SK-N-SH treated with all-trans-retinoic acid at 6 μM for 48 hours (cell line): Measurements from ENCODE around the gene SRRM2.

Source experiments
- ATAC-seq: fragments of 200-7000 bp; cut with Tn5 transposase; 3 replicates; pipeline ENCODE4 v1.9.1; 2020; ENCODE audit warnings: mild to moderate bottlenecking, moderate library complexity
- ARNTL ChIP-seq: fragments of 450-650 bp; formaldehyde crosslinking; IDR thresholded peaks from 2 replicates; pipeline ENCODE4 v1.5.0; 2020; ENCODE audit warnings: low read depth, mild to moderate bottlenecking, moderate library complexity, borderline replicate concordance
- BACH2 ChIP-seq: fragments of 250-450 bp; sonication (Bioruptor Pico); IDR thresholded peaks from 2 replicates; pipeline ENCODE4 v1.9.0; 2021; ENCODE audit warnings: mild to moderate bottlenecking, borderline replicate concordance
- CSDC2 ChIP-seq: fragments of 250-450 bp; sonication (Bioruptor Pico); IDR thresholded peaks from 2 replicates; pipeline ENCODE4 v1.5.0; 2020; ENCODE audit warnings: mild to moderate bottlenecking, moderate library complexity
- ESRRG ChIP-seq: fragments of 250-450 bp; sonication (Bioruptor Pico); IDR thresholded peaks from 2 replicates; pipeline ENCODE4 v1.6.1; 2021; ENCODE audit warnings: mild to moderate bottlenecking
- GLIS3 ChIP-seq: fragments of 250-450 bp; sonication (Bioruptor Pico); IDR thresholded peaks from 2 replicates; pipeline ENCODE4 v1.5.0; 2020; ENCODE audit warnings: mild to moderate bottlenecking, moderate library complexity
- ISL1 ChIP-seq: fragments of 250-450 bp; sonication (Bioruptor Pico); IDR thresholded peaks from 2 replicates; pipeline ENCODE4 v2.1.2; 2022; ENCODE audit warnings: mild to moderate bottlenecking, moderate library complexity
- OSR1 ChIP-seq: fragments of 250-450 bp; sonication (Bioruptor Pico); IDR thresholded peaks from 2 replicates; pipeline ENCODE4 v1.8.0; 2022; ENCODE audit warnings: moderate library complexity, mild to moderate bottlenecking, inconsistent platforms
- POU6F1 ChIP-seq: fragments of 250-450 bp; sonication (Bioruptor Pico); IDR thresholded peaks from 2 replicates; pipeline ENCODE4 v1.8.0; 2021; ENCODE audit warnings: low read depth, mild to moderate bottlenecking, moderate library complexity, borderline replicate concordance
- PPARA ChIP-seq: fragments of 250-450 bp; sonication (Bioruptor Pico); IDR thresholded peaks from 2 replicates; pipeline ENCODE4 v1.5.0; 2020; ENCODE audit warnings: mild to moderate bottlenecking, borderline replicate concordance
- RARB ChIP-seq: fragments of 250-450 bp; sonication (Bioruptor Pico); IDR thresholded peaks from 2 replicates; pipeline ENCODE4 v1.8.0; 2021; ENCODE audit warnings: mild to moderate bottlenecking, moderate library complexity
- SNAI2 ChIP-seq: fragments of 250-450 bp; sonication (Bioruptor Pico); IDR thresholded peaks from 2 replicates; pipeline ENCODE4 v1.5.0; 2020; ENCODE audit warnings: mild to moderate bottlenecking, moderate library complexity
- TCF4 ChIP-seq: fragments of 250-450 bp; sonication (Bioruptor Pico); IDR thresholded peaks from 2 replicates; pipeline ENCODE4 v1.8.0; 2021; ENCODE audit warnings: mild to moderate bottlenecking, moderate library complexity, borderline replicate concordance
- TOX ChIP-seq: fragments of 250-450 bp; sonication (Bioruptor Pico); IDR thresholded peaks from 2 replicates; pipeline ENCODE4 v1.8.0; 2021; ENCODE audit warnings: mild to moderate bottlenecking, moderate library complexity, borderline replicate concordance
- ZC3H10 ChIP-seq: fragments of 250-450 bp; sonication (Bioruptor Pico); IDR thresholded peaks from 2 replicates; pipeline ENCODE4 v1.5.1; 2021; ENCODE audit warnings: mild to moderate bottlenecking, moderate library complexity
- ZFP3 ChIP-seq: fragments of 250-450 bp; sonication (Bioruptor Pico); IDR thresholded peaks from 2 replicates; pipeline ENCODE4 v1.5.0; 2020; ENCODE audit warnings: mild to moderate bottlenecking, moderate library complexity
- ZFP30 ChIP-seq: fragments of 450-650 bp; formaldehyde crosslinking; IDR thresholded peaks from 2 replicates; pipeline ENCODE4 v1.5.0; 2022; ENCODE audit warnings: mild to moderate bottlenecking, moderate library complexity
- ZNF70 ChIP-seq: fragments of 450-650 bp; formaldehyde crosslinking; IDR thresholded peaks from 2 replicates; pipeline ENCODE4 v1.5.0; 2020; ENCODE audit warnings: mild to moderate bottlenecking, moderate library complexity
- ZNF8 ChIP-seq: fragments of 450-650 bp; formaldehyde crosslinking; IDR thresholded peaks from 2 replicates; pipeline ENCODE4 v1.5.0; 2020; ENCODE audit warnings: mild to moderate bottlenecking, moderate library complexity
- TF ChIP-seq, protein P1 (sequence below): fragments of 250-450 bp; sonication (Bioruptor Pico); IDR thresholded peaks from 2 replicates; pipeline ENCODE4 v1.5.1; 2021; ENCODE audit warnings: mild to moderate bottlenecking, moderate library complexity
- TF ChIP-seq, protein P2 (sequence below): fragments of 250-450 bp; sonication (Bioruptor Pico); IDR thresholded peaks from 2 replicates; pipeline ENCODE4 v1.8.0; 2020; ENCODE audit warnings: mild to moderate bottlenecking, moderate library complexity, borderline replicate concordance

The SRRM2 gene

DNA sequence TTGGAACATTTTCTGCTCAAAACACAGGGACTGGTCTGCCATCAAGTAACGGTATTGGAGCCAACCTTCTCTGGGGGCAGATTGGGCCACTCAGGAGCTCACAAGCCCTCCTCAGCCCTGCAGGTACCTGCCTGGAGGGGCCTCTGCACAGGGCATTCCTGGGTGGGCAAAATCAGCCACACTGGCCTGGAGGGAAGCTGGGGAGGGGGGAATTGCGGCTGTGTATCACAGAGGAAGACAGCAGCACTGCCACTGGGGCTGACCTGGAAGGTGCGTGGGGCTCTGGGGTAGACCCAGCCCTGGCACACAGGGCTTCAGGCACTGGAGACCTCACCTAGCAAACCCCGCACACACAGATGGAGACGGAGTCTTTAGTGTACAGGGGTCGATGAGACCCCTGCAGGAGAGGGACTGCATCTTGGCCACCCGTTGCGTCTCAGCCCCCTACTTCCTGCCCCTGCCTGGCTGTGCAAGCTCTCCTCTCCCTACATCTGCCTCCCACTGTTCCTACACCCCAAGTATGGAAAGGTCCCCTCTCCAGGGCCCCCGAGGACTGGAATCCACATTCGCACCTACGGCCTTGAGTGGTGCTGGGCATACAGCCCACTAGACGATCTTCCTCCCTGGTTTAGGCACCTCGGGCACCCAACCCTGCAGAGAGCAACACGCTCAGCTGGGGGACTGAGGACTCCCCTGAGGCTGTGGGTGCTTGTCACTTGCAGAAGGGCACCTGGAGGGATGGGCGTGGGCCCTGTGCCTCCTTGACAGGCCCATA, 7.1 kb upstream of the SRRM2 start:
- no peak for ATAC-seq
- TF ChIP-seq, protein P1, sequence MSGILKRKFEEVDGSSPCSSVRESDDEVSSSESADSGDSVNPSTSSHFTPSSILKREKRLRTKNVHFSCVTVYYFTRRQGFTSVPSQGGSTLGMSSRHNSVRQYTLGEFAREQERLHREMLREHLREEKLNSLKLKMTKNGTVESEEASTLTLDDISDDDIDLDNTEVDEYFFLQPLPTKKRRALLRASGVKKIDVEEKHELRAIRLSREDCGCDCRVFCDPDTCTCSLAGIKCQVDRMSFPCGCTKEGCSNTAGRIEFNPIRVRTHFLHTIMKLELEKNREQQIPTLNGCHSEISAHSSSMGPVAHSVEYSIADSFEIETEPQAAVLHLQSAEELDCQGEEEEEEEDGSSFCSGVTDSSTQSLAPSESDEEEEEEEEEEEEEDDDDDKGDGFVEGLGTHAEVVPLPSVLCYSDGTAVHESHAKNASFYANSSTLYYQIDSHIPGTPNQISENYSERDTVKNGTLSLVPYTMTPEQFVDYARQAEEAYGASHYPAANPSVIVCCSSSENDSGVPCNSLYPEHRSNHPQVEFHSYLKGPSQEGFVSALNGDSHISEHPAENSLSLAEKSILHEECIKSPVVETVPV, result no peak
- TF ChIP-seq OSR1 (CRISPR knock-in tag) (no peak), ZFP3 (CRISPR knock-in tag) (no peak), PPARA (CRISPR knock-in tag) (no peak), CSDC2 (CRISPR knock-in tag) (no peak), ZNF70 (CRISPR knock-in tag) (no peak), ESRRG (no peak), ZC3H10 (CRISPR knock-in tag) (no peak), ARNTL (CRISPR knock-in tag) (no peak), ZFP30 (CRISPR knock-in tag) (no peak), SNAI2 (CRISPR knock-in tag) (no peak), ZNF8 (CRISPR knock-in tag) (no peak), POU6F1 (no peak), TCF4 (no peak)
- TF ChIP-seq, all 23 proteins: peak for 0

DNA sequence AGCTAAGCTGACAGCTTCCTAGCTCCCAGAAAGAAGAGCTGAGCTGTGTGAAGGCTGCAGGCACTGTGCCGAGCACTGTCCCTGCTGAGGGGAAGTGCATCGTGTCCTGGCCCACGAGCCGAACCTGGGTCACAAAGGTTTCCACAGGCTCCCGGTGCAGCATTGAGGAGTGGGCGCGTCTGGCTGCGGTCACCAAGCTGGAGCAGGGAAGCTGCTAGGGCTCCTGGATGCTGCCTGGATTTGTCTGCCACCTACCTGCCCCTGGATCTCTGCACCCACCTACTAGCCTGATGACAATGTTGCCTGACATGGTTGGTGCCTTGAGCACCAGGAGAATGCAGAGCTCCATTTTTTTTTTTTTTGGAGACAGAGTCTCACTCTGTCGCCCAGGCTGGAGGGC, 6.5 kb upstream of the SRRM2 start:
- TF ChIP-seq, protein P1, result no peak
- no peak for TF ChIP-seq ISL1 (CRISPR knock-in tag)
- TF ChIP-seq SNAI2 (CRISPR knock-in tag), result no peak
- TF ChIP-seq BACH2 (CRISPR knock-in tag), result no peak
- TF ChIP-seq ZC3H10 (CRISPR knock-in tag), result no peak
- no peak for TF ChIP-seq ZNF70 (CRISPR knock-in tag)
- TF ChIP-seq, protein P2, sequence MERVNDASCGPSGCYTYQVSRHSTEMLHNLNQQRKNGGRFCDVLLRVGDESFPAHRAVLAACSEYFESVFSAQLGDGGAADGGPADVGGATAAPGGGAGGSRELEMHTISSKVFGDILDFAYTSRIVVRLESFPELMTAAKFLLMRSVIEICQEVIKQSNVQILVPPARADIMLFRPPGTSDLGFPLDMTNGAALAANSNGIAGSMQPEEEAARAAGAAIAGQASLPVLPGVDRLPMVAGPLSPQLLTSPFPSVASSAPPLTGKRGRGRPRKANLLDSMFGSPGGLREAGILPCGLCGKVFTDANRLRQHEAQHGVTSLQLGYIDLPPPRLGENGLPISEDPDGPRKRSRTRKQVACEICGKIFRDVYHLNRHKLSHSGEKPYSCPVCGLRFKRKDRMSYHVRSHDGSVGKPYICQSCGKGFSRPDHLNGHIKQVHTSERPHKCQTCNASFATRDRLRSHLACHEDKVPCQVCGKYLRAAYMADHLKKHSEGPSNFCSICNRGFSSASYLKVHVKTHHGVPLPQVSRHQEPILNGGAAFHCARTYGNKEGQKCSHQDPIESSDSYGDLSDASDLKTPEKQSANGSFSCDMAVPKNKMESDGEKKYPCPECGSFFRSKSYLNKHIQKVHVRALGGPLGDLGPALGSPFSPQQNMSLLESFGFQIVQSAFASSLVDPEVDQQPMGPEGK (CRISPR knock-in tag), result no peak
- TF ChIP-seq GLIS3 (CRISPR knock-in tag), result no peak
- no peak for TF ChIP-seq TOX (CRISPR knock-in tag)
- no peak for TF ChIP-seq ARNTL (CRISPR knock-in tag)
- TF ChIP-seq ZFP3 (CRISPR knock-in tag), result no peak
- TF ChIP-seq RARB, result no peak
- TF ChIP-seq POU6F1, result no peak
- ATAC-seq, result no peak

DNA sequence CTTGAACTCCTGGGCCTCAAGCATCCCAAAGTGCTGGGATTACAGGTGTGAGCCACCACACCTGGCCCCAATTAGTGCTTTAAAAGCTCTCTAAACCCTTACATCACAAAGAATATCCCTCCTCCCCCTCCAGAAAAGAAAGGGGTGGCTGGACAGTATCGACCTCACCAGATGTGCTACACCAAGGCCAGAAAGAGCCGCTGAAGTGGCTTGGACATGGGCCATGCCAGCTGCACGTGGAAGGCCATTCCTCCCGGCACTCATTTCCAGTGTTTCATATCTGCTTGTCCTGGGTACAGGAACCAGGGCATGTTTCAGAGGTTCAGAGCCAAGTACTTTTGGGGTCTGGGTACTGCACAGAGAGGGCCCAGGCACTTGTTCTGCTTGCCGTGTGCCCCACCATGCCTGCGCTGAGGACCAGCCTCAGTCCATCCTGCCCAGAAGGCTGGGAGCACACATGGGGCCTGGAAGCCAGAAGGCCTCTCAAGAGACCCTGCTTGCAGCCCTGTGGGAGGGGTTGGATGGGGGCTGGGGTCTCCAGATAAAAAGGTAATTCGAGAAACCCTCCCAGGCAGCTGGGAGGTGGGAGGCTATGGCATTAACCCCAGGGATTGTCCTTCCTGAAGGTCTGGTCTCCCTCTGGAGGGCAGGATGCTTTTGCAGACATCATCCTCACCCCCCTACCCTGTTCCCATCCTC, 3.5 kb upstream of the SRRM2 start:
- no peak for ATAC-seq
- TF ChIP-seq ZFP3 (CRISPR knock-in tag), result no peak
- TF ChIP-seq, protein P2 (CRISPR knock-in tag), result no peak
- no peak for TF ChIP-seq CSDC2 (CRISPR knock-in tag)
- no peak for TF ChIP-seq BACH2 (CRISPR knock-in tag)
- no peak for TF ChIP-seq OSR1 (CRISPR knock-in tag)
- no peak for TF ChIP-seq PPARA (CRISPR knock-in tag)
- TF ChIP-seq, protein P1, result no peak
- no peak for TF ChIP-seq SNAI2 (CRISPR knock-in tag)
- TF ChIP-seq ZC3H10 (CRISPR knock-in tag), result no peak
- no peak for TF ChIP-seq GLIS3 (CRISPR knock-in tag)
- TF ChIP-seq ISL1 (CRISPR knock-in tag), result no peak
